Motor neuron (in vitro differentiated cells): Measurements from ENCODE around the gene NEK1. TPM values are rescaled to one million over a fixed set of nuclear protein-coding genes. Genes with fewer than 3 reads are reported as not detected.
A peak's percentile ranks its signal among the peaks of the same experiment; 100 is the strongest.
"Not testable (repeated sequence)": the region's sequence is repeated elsewhere in the genome, so short reads cannot be mapped to it uniquely, and the experiment has no call there.

ENCODE experiments used
- ATAC-seq, 8 experiments: fragments of 200-7000 bp; cut with Tn5 transposase; replicated peaks in 6 of 8; 2 replicates each; pipeline ENCODE4 v1.8.0; 2021; ENCODE audit warnings: mild to moderate bottlenecking in 8 of 8, moderate library complexity in 8 of 8
- H3K27ac ChIP-seq, 2 donors: fragments of 250-450 bp; sonication (Bioruptor Pico); 2 replicates each; pipeline ENCODE4 v1.9.0; 2021; ENCODE audit warnings: antibody characterized with exemption in 2 of 2, mild to moderate bottlenecking in 2 of 2, moderate library complexity in 1 of 2
- H3K4me1 ChIP-seq, 2 donors: fragments of 250-450 bp; sonication (Bioruptor Pico); replicated peaks in 1 of 2; 2 replicates each; pipeline ENCODE4 v1.6.1; 2021; ENCODE audit warnings: antibody characterized with exemption in 2 of 2, mild to moderate bottlenecking in 2 of 2, moderate library complexity in 1 of 2
- H3K4me3 ChIP-seq, 5 donors: fragments of 250-450 bp; sonication (Bioruptor Pico); 2 replicates each; pipeline ENCODE4 v1.9.0; 2021; ENCODE audit warnings: antibody characterized with exemption in 5 of 5, mild to moderate bottlenecking in 5 of 5, moderate library complexity in 4 of 5
- WGBS, 10 experiments: fragments of 450-650 bp; shearing (Covaris generic); methylation state at CpG; one replicate each; pipeline ENCODE4 v1.0.0; 2022; 5-methylcytosine and 5-hydroxymethylcytosine counted together
- in situ Hi-C, 9 experiments: fragments of 400-800 bp; cut with MboI; loops; one replicate each; pipeline ENCODE4 v1.15.0; 2021; ENCODE audit warnings: low sequenced_read_pairs in 9 of 9, low pct_unique_long_range_greater_than_20kb in 2 of 9; ENCODE audit not compliant: unreplicated experiment in 9 of 9
- total RNA-seq, 8 experiments: library from RNA; unstranded; fragments of 300-600 nt; gene quantifications; 2 replicates each; pipeline versions ENCODE4 v1.2.3 to v1.2.4, GENCODE V29; 2022

Gene NEK1
- total RNA-seq, 8 experiments from 2014 or later: 10.7 to 24.5 (median 16.0) TPM

DNA sequence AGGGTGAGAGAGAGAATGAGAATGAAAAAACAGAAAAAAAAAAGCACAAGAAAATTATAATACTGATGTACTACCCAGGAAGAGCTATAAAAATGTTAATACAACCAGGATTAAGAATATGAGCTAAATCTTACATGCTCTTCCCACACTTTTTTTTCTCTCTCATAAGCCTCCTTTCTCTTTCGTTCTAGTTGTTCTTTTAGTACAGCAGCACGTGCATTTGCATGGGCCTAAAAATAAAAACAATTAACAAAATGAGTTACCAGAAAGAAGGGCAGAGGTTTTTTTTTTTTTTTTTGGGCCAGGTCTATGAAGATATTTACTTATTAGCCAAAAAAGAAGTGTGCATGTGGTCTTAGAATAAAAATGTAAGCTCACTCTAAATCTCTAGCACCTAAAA is 105.5 kb downstream of the NEK1 start:
- in situ Hi-C loops: no loop called here
- no peak for ATAC-seq
- Histone ChIP-seq H3K4me1 (no peaks in the 10 kb centered on the region), H3K4me3 (no peak overlapping the region), H3K27ac (no peak overlapping the region)
- 71 to 96% (median 92%) methylated on average over 2 of the region's 2 CpGs; no CpG with 5 or more reads in 1 of the 10 experiments for WGBS, 10 experiments

DNA sequence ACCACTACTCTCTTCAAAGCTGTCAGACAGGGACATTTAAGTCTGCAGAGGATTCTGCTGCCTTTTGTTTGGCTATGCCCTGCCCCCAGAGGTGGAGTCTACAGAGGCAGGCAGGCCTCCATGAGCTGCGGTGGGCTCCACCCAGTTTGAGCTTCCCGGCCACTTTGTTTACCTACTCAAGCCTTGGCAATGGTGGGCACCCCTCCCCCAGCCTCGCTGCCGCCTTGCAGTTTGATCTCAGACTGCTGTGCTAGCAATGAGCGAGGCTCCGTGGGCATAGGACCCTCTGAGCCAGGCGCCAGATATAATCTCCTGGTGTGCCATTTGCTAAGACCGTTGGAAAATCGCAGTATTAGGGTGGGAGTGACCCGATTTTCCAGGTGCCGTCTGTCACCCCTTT is 112.5 kb downstream of the NEK1 start:
- ATAC-seq, H3K4me3 ChIP-seq, H3K4me1 ChIP-seq, H3K27ac ChIP-seq: not testable (repeated sequence)
- in situ Hi-C loops: loop anchor here in 3 of 9 experiments (25.0 kb wide), 3 partner anchors 238 to 563 kb away; partner anchors contain the start of genes CBR4 (in 1 of the 3) and SH3RF1 (in 1 of the 3)
- no CpG with 5 or more reads among the region's 11 CpGs for WGBS, 10 experiments

DNA sequence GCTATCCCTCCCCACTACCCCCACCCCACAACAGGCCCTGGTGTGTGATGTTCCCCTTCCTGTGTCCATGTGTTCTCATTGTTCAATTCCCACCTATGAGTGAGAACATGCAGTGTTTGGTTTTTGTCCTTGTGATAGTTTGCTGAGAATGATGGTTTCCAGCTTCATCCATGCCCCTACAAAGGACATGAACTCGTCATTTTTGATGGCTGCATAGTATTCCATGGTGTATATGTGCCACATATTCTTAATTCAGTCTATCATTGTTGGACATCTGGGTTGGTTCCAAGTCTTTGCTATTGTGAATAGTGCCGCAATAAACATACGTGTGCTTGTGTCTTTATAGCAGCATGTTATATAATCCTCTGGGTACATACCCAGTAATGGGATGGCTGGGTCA is 118.1 kb downstream of the NEK1 start:
- H3K4me3 ChIP-seq, ATAC-seq, H3K27ac ChIP-seq, H3K4me1 ChIP-seq: not testable (repeated sequence)
- in situ Hi-C loops: loop anchor here in 3 of 9 experiments (25.0 kb wide), 3 partner anchors 232 to 557 kb away; partner anchors contain the start of genes CBR4 (in 1 of the 3) and SH3RF1 (in 1 of the 3)
- 73 to 100% methylated on average over 2 of the region's 3 CpGs; no CpG with 5 or more reads in 8 of the 10 experiments for WGBS, 10 experiments

DNA sequence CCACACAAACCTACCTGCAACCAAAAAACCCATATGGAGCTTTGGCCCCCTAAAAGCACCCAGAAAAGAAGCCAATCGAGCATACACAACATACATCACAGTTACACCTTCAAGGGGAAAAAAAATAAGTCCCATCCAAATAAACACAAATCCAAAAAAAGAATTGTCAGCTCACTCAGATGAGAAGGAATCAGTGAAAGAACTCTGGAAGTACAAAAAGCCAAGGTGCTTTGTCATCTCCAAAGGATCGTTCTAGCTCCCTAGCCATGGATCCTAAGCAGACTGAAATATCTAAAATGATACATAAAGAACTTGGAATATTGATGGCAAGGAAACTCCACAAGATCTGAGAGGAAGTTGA is 119.2 kb downstream of the NEK1 start:
- Histone ChIP-seq H3K27ac (no peak overlapping the region), H3K4me1 (no peaks in the 10 kb centered on the region), H3K4me3 (no peak overlapping the region)
- in situ Hi-C loops: loop anchor here in 3 of 9 experiments (25.0 kb wide), 3 partner anchors 231 to 556 kb away; partner anchors contain the start of genes CBR4 (in 1 of the 3) and SH3RF1 (in 1 of the 3)
- ATAC-seq: no peak
- WGBS, 10 experiments: 0 to 60% (median 50%) methylated on average over 1 to 2 of the region's 2 CpGs; no CpG with 5 or more reads in 1 of the 10 experiments

DNA sequence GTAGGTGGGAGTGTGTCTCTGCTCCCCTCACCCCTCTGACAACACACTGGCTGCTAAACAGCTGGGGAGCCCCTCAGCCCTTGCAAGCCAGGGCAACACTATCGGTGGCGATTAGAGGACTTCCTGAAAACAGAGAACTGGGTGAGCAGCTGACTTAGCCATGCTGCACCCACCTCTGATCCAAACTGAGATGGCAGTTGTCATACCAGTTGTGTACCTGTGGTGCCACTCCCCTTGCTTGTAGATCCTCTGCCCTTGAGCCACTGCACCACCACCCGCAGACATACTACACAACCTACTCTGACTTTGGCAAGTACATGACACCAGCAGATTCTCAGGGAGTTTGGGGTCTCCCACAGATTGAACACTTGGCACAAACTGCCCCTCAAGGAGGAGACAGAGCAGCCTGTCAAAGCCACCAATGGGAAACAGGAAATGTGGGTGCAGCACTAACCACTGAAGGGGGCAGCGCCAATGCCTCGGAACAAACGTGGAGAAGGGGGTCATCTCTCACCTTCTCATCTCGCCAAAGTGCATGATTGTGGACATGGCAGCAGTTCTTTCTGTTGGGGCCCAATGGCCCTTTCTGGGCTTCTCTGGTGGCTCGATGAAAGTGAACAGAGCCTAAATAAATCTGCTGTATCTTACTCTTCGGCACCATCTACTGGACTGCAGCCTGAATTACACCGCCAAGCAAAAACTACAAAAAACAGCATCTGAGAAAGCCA is 119.8 kb downstream of the NEK1 start:
- no peak overlapping the region for H3K27ac ChIP-seq
- H3K4me1 ChIP-seq: no peaks in the 10 kb centered on the region
- peak in 3 of 8 experiments; percentile 47 to 53 (median 52) for ATAC-seq
- in situ Hi-C loops: loop anchor here in 3 of 9 experiments (25.0 kb wide), 3 partner anchors 230 to 555 kb away; partner anchors contain the start of genes CBR4 (in 1 of the 3) and SH3RF1 (in 1 of the 3)
- 0 to 100% (median 64%) methylated on average over 2 to 8 of the region's 10 CpGs; no CpG with 5 or more reads in 6 of the 10 experiments for WGBS, 10 experiments
- H3K4me3 ChIP-seq: no peak overlapping the region

DNA sequence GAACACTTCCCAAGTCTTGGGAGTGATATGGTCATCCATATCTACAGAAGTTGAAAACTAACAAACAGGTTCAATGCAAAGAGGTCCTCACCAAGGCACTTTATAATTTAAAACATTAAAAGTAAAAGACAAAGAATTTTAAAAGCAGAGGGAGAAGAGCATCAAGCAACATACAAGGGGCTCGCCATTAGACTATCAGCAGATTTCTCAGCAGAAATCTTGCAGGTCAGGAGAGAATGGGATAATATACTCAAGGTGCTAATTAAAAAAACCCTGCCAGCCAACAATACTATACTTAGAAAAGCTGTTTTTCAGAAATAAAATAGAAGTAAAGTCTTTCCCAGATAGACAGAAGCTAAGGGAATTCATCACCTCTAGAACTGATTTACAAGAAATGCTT is 121.2 kb downstream of the NEK1 start:
- H3K27ac ChIP-seq: no peak overlapping the region
- in situ Hi-C loops: loop anchor here in 3 of 9 experiments (25.0 kb wide), 3 partner anchors 229 to 554 kb away; partner anchors contain the start of genes CBR4 (in 1 of the 3) and SH3RF1 (in 1 of the 3)
- no peak overlapping the region for H3K4me3 ChIP-seq
- no peak for ATAC-seq
- H3K4me1 ChIP-seq: no peaks in the 10 kb centered on the region
- 92 to 100% (median 100%) methylated on average over 1 of the region's 1 CpG for WGBS, 10 experiments

DNA sequence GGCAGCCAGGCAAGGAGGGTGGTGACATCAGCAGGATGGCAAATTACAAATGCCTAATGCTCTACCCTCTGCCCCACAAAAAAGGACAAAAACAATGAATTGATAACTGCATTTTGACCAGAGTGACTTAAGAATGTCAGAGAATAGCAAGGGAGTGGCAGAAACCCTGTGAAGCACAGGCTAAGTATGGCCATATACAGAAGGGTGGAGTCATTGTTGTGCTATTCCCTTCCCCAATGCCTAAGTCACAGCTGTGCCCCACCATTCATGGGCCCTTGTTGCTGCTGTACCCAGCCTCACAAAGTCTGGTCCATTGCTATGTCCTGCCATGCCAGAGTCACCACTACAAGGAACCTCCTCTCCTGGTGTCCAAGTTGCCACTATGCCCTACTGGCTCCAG is 123.1 kb downstream of the NEK1 start:
- in situ Hi-C loops: loop anchor here in 4 of 9 experiments (10.0 to 25.0 kb wide), 5 partner anchors 227 to 565 kb away; partner anchors contain the start of genes CBR4 (in 1 of the 4) and SH3RF1 (in 1 of the 4)
- ATAC-seq: peak in 2 of 8 experiments; percentile 53 to 77
- Histone ChIP-seq H3K4me3 (no peak overlapping the region), H3K27ac (no peak overlapping the region), H3K4me1 (peaks cover 0 to 2% of the 10 kb centered on the region in 2 donors)

DNA sequence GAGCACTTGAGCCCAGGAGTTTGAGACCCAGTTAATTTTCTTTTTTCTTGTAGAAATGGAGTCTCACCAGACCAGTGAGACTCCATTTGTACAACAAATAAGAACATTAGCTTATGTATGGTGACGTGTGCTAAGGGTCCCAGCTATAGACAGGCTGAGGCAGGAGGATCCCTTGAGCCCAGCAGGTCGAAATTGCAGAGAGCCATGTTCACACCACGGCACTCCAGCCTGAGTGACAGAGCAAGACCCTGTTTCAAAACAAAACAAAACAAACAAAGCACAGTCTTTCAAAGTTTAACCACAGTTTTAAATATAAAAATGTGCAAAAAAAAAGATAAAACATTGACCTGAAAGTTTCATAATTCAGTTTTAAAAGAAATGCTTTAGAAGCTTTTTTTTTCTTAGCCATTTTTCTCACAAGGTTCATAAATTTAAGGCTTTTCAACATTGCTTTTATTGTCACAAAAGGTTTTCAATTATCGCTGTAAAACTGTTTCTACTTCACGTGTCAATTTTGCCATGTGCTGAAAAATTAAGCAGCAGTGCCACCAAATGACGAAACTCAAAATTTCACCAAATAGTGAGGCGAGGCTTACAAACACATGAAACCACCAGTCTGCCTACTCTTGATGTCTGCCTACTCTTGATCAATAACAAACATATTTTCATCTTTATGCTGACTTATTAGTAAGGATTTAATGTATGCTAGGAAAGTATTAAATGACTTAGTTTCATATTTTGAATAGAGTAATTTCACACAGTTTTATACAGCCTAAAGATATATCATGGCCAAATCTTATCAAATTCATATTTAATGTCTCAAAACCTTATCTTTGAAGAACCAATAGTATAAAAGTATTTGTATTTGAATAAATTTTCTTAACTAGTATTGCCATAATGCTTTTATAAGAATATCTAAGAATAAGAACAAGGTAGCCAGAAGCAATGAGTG is 126.3 kb downstream of the NEK1 start:
- ATAC-seq: peak; percentile 33 to 71 (median 60)
- 0 to 30% (median 15%) methylated on average over 2 to 7 of the region's 7 CpGs; no CpG with 5 or more reads in 1 of the 10 experiments for WGBS, 10 experiments
- in situ Hi-C loops: loop anchor here in 4 of 9 experiments (10.0 to 25.0 kb wide), 5 partner anchors 224 to 561 kb away; partner anchors contain the start of genes CBR4 (in 1 of the 4) and SH3RF1 (in 1 of the 4)
- Histone ChIP-seq H3K4me1 (peaks cover 0 to 2% of the 10 kb centered on the region in 2 donors), H3K27ac (no peak overlapping the region), H3K4me3 (no peak overlapping the region)

DNA sequence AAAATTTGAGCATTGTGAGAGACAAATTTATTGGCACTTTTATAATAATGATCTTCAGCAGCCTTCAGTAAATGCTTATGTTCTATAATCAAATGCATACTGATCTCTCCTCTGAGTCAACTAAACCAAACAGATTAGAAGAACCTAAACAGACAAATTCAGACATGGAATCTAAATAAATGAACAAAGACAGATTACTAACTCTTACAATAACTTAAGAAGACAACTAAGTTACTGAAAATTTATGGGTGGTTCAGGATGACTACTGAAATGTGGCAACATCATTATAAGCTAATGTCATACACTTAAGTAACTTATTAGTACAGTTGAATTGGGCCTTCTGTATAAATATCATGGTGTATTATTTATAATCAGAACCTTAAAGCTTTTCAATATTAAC is 127.3 kb downstream of the NEK1 start:
- ATAC-seq: no peak
- Histone ChIP-seq H3K27ac (no peak overlapping the region), H3K4me3 (no peak overlapping the region), H3K4me1 (peaks cover 0 to 2% of the 10 kb centered on the region in 2 donors)
- in situ Hi-C loops: loop anchor here in 4 of 9 experiments (10.0 to 25.0 kb wide), 5 partner anchors 223 to 560 kb away; partner anchors contain the start of genes CBR4 (in 1 of the 4) and SH3RF1 (in 1 of the 4)

DNA sequence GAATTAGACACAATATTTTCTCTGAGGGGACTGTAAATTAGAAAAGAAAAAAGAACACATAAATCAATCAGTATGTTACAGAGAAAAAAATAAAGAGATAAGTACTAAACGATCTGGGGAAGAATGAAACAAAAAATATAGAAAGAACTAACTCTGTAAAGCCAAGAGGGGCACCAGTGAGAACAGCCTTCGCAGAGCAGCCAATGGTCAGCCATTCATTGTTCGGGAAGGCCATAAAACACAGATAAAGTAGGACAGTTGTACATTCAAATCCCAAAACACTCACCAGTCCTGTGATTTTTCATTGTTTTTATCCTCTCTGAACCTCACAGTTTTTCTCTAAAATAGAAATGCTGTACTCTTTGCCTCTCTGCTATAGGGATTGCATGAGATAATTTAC is 127.9 kb downstream of the NEK1 start:
- in situ Hi-C loops: loop anchor here in 4 of 9 experiments (10.0 to 25.0 kb wide), 5 partner anchors 222 to 560 kb away; partner anchors contain the start of genes CBR4 (in 1 of the 4) and SH3RF1 (in 1 of the 4)
- ATAC-seq: peak in 1 of 8 experiments; percentile 29
- Histone ChIP-seq H3K27ac (no peak overlapping the region), H3K4me3 (no peak overlapping the region), H3K4me1 (peaks cover 0 to 2% of the 10 kb centered on the region in 2 donors)
- 53 to 100% (median 68%) methylated on average over 1 to 3 of the region's 3 CpGs; no CpG with 5 or more reads in 1 of the 10 experiments for WGBS, 10 experiments

DNA sequence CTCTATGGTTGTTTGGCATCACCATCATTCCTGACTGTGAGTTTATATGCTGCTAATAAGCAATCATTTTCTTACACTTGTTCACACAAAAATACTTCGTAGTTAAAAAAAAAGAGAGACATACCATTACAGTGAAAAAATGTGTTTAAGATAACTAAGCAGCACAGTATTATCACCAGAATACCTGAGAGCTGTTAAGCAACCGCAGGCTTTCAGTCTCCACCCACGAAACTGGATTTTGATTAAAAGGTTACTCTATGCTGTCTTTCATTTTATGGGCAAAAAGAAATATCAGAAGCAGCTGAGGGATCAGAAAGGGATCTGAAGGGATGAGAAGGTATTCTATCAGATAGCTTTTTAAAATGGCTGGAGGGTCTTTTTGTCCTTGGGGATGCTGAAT is 148.3 kb downstream of the NEK1 start:
- no peak overlapping the region for H3K4me3 ChIP-seq
- no peak overlapping the region for H3K27ac ChIP-seq
- no peak for ATAC-seq
- in situ Hi-C loops: no loop called here
- H3K4me1 ChIP-seq: no peaks in the 10 kb centered on the region
- 80 to 100% (median 98%) methylated on average over 1 to 3 of the region's 3 CpGs; no CpG with 5 or more reads in 2 of the 10 experiments for WGBS, 10 experiments

DNA sequence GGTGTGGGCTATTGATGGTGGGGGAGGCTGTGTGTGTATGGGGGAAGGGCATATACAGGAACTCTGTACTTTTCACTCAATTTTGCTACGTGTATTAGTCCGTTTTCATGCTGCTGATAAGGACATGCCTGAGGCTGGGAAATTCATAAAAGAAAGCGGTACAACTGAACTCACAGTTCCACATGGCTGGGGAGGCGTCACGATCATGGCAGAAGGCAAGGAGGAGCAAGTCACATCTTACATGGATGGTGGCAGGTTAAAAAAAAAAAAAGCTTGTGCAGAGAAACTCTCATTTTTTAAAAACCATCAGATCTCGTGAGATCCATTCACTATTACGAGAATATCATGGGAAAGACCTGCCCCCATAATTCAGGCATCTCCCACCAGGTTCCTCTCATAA is 152.3 kb downstream of the NEK1 start:
- ATAC-seq: no peak
- in situ Hi-C loops: no loop called here
- WGBS, 10 experiments: 57 to 100% (median 99%) methylated on average over 1 to 7 of the region's 7 CpGs; no CpG with 5 or more reads in 1 of the 10 experiments
- H3K4me1 ChIP-seq: no peaks in the 10 kb centered on the region
- no peak overlapping the region for H3K27ac ChIP-seq
- H3K4me3 ChIP-seq: no peak overlapping the region
